Left forelimb (tissue), 1 donor: ENCODE measurements around the gene PICALM.
"Not testable (repeated sequence)": the region's sequence is repeated elsewhere in the genome, so short reads cannot be mapped to it uniquely, and the experiment has no call there.

Experiments used
- DNase-seq: peaks from one replicate; pipeline ENCODE4 v3.0.0-alpha.2; 2018; ENCODE audit warnings: low spot score

Gene PICALM

GRCh38 chr11:85977751-85978160 lies 91.1 kb downstream of the PICALM start:
- DNase-seq, result no peak

- no peak for DNase-seq
Measured at GRCh38 chr11:85976525-85976924, 92.4 kb downstream of the PICALM start.

GRCh38 chr11:85974122-85974521 lies 94.8 kb downstream of the PICALM start:
- no peak for DNase-seq

- no peak for DNase-seq
Measured at GRCh38 chr11:85970593-85970992, 98.3 kb downstream of the PICALM start.

GRCh38 chr11:85967457-85967856 lies 101.4 kb downstream of the PICALM start:
- no peak for DNase-seq

- no peak for DNase-seq
Measured at GRCh38 chr11:85965202-85965601, 103.7 kb downstream of the PICALM start.

- no peak for DNase-seq
Measured at GRCh38 chr11:85961930-85962363, 106.9 kb downstream of the PICALM start.

- no peak for DNase-seq
Measured at GRCh38 chr11:85961130-85961529, 107.8 kb downstream of the PICALM start.

- DNase-seq, result no peak
Measured at GRCh38 chr11:85960678-85961077, 108.2 kb downstream of the PICALM start.

- no peak for DNase-seq
Measured at GRCh38 chr11:85955531-85955930, 113.4 kb downstream of the PICALM start.

- no peak for DNase-seq
Measured at GRCh38 chr11:85953491-85954143, 115.3 kb downstream of the PICALM start.

- DNase-seq, result not testable (repeated sequence)
Measured at GRCh38 chr11:85952108-85952485, 116.8 kb downstream of the PICALM start.

GRCh38 chr11:85951428-85952107 lies 117.3 kb downstream of the PICALM start:
- no peak for DNase-seq

GRCh38 chr11:85951049-85951405 lies 117.9 kb downstream of the PICALM start:
- DNase-seq, result no peak

GRCh38 chr11:85950317-85951048 lies 118.4 kb downstream of the PICALM start:
- DNase-seq, result no peak

- no peak for DNase-seq
Measured at GRCh38 chr11:85949798-85950197, 119.1 kb downstream of the PICALM start.

GRCh38 chr11:85948884-85949283 lies 120.0 kb downstream of the PICALM start:
- DNase-seq, result no peak

GRCh38 chr11:85947431-85948272 lies 121.2 kb downstream of the PICALM start:
- DNase-seq, result no peak

GRCh38 chr11:85946221-85946620 lies 122.7 kb downstream of the PICALM start:
- DNase-seq, result no peak

GRCh38 chr11:85945788-85946187 lies 123.1 kb downstream of the PICALM start:
- no peak for DNase-seq

GRCh38 chr11:85945296-85945695 lies 123.6 kb downstream of the PICALM start:
- no peak for DNase-seq

GRCh38 chr11:85941380-85941973 lies 127.4 kb downstream of the PICALM start:
- no peak for DNase-seq
